Prostate gland (tissue), 2 donors: ENCODE data around the gene ALG11. TPM values are rescaled to one million over a fixed set of nuclear protein-coding genes. Genes with fewer than 3 reads are reported as not detected.
"Not testable (repeated sequence)": the region's sequence is repeated elsewhere in the genome, so short reads cannot be mapped to it uniquely, and the experiment has no call there.

Experiments used
- DNase-seq: peaks from one replicate; pipeline ENCODE4 v3.0.0-alpha.2; 2019; ENCODE audit warnings: low spot score
- H3K27ac ChIP-seq, 2 donors: fragments of 200-600 bp; sonication (generic); 2 replicates each; pipeline ENCODE4 v1.5.1; 2017 to 2019
- H3K27me3 ChIP-seq: fragments of 200-600 bp; sonication (generic); replicated peaks from 2 replicates; pipeline ENCODE4 v1.5.1; 2019; ENCODE audit not compliant: insufficient read depth
- H3K36me3 ChIP-seq, 2 donors: fragments of 200-600 bp; sonication (generic); 1 replicate in 1 of 2; 2 replicates in 1 of 2; pipeline versions ENCODE4 v1.5.1 to v1.8.1; 2017 to 2019
- H3K4me1 ChIP-seq: fragments of 200-600 bp; sonication (generic); replicated peaks from 2 replicates; pipeline ENCODE4 v1.5.1; 2019
- H3K4me3 ChIP-seq, 2 donors: fragments of 200-600 bp; sonication (generic); 2 replicates each; pipeline ENCODE4 v1.5.1; 2017 to 2019
- H3K9me3 ChIP-seq: fragments of 200-600 bp; sonication (generic); 2 replicates; pipeline ENCODE4 v1.5.1; 2017
- CTCF ChIP-seq, 4 experiments: fragments of 200-600 bp in 2 of 4; fragments of 450-650 bp in 2 of 4; sonication (generic) in 2 of 4; IDR thresholded peaks; 1 replicate in 3 of 4; 2 replicates in 1 of 4; pipeline ENCODE4 v1.5.1; 2016 to 2019; ENCODE audit warnings: antibody characterized with exemption in 4 of 4, mild to moderate bottlenecking in 2 of 4, moderate library complexity in 2 of 4
- POLR2A ChIP-seq: fragments of 450-650 bp; IDR thresholded peaks from one replicate; pipeline ENCODE4 v1.6.1; 2016; ENCODE audit warnings: antibody characterized with exemption, mild to moderate bottlenecking
- POLR2AphosphoS5 ChIP-seq: sonication (generic); formaldehyde crosslinking; IDR thresholded peaks from one replicate; pipeline ENCODE4 v1.6.1; 2017; ENCODE audit warnings: antibody characterized with exemption
- WGBS: methylation state at CpG from one replicate; pipeline ENCODE4 v1.1.5; 2018; 5-methylcytosine and 5-hydroxymethylcytosine counted together
- intact Hi-C: fragments of 100-400 bp; cut with DNase I; formaldehyde crosslinking; loops from one replicate; pipeline ENCODE4 v1.14.2; 2022
- total RNA-seq, 2 donors: library from RNA; depleted of rRNA; stranded (reverse); fragments of >200 nt; gene quantifications; one replicate each; pipeline ENCODE4 v1.1.0, GENCODE V29; 2016

The ALG11 gene
- total RNA-seq, 2 donors from 2014 or later = 28.9 to 34.1 TPM

GRCh38 chr13:52051400-52051799 is 39.2 kb downstream of the ALG11 start:
- Histone ChIP-seq H3K36me3 (no peaks in the 10 kb centered on the region), H3K9me3 (no peaks in the 10 kb centered on the region), H3K27me3 (no peaks in the 10 kb centered on the region), H3K4me3 (no peak overlapping the region), H3K4me1 (no peaks in the 10 kb centered on the region), H3K27ac (no peak overlapping the region)
- no peak for TF ChIP-seq CTCF (IDR thresholded peaks at IDR 0.05)
- no peak for TF ChIP-seq POLR2A
- TF ChIP-seq POLR2AphosphoS5 = no peak
- DNase-seq = no peak
- WGBS = 75% methylated on average over 7 of the region's 7 CpGs
- intact Hi-C loops = no loop called here

DNA sequence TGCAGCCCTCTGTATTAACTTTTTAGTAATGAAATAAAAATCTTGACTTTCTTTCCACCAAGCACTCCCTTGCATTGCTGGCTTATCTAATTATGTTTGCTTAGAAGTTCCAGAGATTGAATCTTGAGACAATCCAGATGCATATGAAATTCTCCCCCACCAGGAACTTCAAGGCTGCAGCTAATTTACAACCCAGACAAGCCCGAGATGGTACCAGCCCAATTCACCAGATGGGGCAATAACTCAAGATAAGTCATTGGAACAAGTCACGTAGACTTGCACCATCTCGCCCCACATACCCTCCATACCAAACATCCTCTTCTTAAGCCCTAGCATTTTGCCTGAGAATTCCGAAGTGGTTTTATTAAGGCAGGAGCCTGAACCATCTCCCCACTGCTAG is 41.3 kb downstream of the ALG11 start:
- no peak overlapping the region for H3K27ac ChIP-seq
- DNase-seq = no peak
- intact Hi-C loops = no loop called here
- H3K36me3 ChIP-seq = no peaks in the 10 kb centered on the region
- H3K4me1 ChIP-seq = no peaks in the 10 kb centered on the region
- H3K9me3 ChIP-seq = no peaks in the 10 kb centered on the region
- no peak overlapping the region for H3K4me3 ChIP-seq
- TF ChIP-seq POLR2AphosphoS5 (no peak), CTCF (IDR thresholded peaks at IDR 0.05) (no peak), POLR2A (no peak)
- no peaks in the 10 kb centered on the region for H3K27me3 ChIP-seq
- WGBS = 42% methylated on average over 4 of the region's 4 CpGs

- H3K4me1 ChIP-seq, H3K4me3 ChIP-seq, H3K27ac ChIP-seq, H3K9me3 ChIP-seq, H3K36me3 ChIP-seq, DNase-seq, H3K27me3 ChIP-seq, intact Hi-C loops: not testable (repeated sequence)
- WGBS = 28% methylated on average over 2 of the region's 3 CpGs
These were observed 48.9 kb downstream of the ALG11 start for GRCh38 chr13:52061064-52061463.

- DNase-seq = peak; percentile 8
- intact Hi-C loops = no loop called here
- Histone ChIP-seq H3K36me3 (no peaks in the 10 kb centered on the region), H3K9me3 (no peaks in the 10 kb centered on the region), H3K4me3 (no peak overlapping the region), H3K4me1 (no peaks in the 10 kb centered on the region), H3K27me3 (no peaks in the 10 kb centered on the region), H3K27ac (no peak overlapping the region)
- TF ChIP-seq CTCF (IDR thresholded peaks at IDR 0.05) = no peak
- no peak for TF ChIP-seq POLR2AphosphoS5
- no peak for TF ChIP-seq POLR2A
- 14% methylated on average over 3 of the region's 3 CpGs for WGBS
These were observed 49.4 kb downstream of the ALG11 start for GRCh38 chr13:52061587-52061986.

DNA sequence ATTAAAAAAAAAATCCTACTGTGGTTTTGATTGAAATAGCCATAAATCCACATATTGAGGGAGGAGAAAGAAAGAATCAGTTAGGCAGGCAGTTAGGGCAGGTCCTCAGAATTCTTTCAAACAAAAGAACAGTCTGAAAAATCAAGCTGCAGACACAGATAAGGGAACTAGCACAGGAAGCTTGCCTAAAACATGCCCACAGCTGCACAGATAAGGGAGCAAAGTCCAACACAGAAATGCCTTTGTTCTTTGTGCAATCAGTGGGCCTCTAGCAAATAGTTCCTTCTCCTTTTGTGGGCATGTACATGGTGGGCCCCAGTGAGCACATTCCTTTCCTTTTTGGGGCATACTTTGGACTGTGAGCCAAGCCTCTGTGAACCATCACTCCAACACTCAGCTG is 55.0 kb downstream of the ALG11 start:
- Histone ChIP-seq H3K36me3 (no peaks in the 10 kb centered on the region), H3K9me3 (no peaks in the 10 kb centered on the region), H3K27me3 (no peaks in the 10 kb centered on the region), H3K4me1 (no peaks in the 10 kb centered on the region), H3K4me3 (no peak overlapping the region), H3K27ac (no peak overlapping the region)
- TF ChIP-seq POLR2A (no peak), POLR2AphosphoS5 (no peak), CTCF (IDR thresholded peaks at IDR 0.05) (no peak)
- DNase-seq = no peak
- intact Hi-C loops = no loop called here
